HG03175 (cell line): ENCODE measurements around the gene IDUA.
A peak's percentile ranks its signal among the peaks of the same experiment; 100 is the strongest.
"Not testable (repeated sequence)": the region's sequence is repeated elsewhere in the genome, so short reads cannot be mapped to it uniquely, and the experiment has no call there.

ENCODE experiments used
- ATAC-seq: cut with Tn5 transposase; IDR thresholded peaks from one replicate; pipeline ENCODE4 v1.9.1; 2021; ENCODE audit warnings: mild to moderate bottlenecking, moderate library complexity; ENCODE audit not compliant: unreplicated experiment

Gene IDUA

DNA sequence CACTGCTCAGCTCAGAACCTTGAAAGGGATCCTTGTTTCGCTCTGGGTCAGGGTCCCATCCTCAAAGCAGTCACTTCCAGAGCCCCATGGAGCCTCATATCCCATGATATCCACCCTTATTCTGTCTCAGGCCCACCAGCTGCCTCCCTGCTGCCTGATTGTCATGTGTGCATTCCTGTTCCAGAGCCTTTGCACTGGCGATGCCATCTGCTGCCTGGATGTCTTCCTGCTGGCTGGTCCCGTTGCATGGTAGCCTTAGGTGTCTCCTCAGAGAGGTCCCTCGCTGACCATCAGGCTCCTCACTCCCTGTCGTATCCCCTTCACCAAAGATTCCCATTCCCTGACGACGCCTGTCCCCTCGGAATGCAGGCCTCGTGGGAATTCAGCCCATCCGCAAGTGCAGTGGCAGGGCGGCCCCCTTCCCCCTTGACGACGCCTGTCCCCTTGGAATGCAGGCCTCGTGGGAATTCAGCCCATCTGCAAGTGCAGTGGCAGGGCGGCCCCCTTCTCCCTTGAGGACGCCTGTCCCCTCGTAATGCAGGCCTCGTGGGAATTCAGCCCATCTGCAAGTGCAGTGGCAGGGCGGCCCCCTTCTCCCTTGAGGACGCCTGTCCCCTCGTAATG is 12.5 kb downstream of the IDUA start:
- not testable (repeated sequence) for ATAC-seq

GRCh38 chr4:999882-1000425 is 13.1 kb downstream of the IDUA start:
- no peak for ATAC-seq

- ATAC-seq, result no peak
Measured at GRCh38 chr4:1000686-1001260, 13.9 kb downstream of the IDUA start.

GRCh38 chr4:1001561-1002130 is 14.8 kb downstream of the IDUA start:
- no peak for ATAC-seq

DNA sequence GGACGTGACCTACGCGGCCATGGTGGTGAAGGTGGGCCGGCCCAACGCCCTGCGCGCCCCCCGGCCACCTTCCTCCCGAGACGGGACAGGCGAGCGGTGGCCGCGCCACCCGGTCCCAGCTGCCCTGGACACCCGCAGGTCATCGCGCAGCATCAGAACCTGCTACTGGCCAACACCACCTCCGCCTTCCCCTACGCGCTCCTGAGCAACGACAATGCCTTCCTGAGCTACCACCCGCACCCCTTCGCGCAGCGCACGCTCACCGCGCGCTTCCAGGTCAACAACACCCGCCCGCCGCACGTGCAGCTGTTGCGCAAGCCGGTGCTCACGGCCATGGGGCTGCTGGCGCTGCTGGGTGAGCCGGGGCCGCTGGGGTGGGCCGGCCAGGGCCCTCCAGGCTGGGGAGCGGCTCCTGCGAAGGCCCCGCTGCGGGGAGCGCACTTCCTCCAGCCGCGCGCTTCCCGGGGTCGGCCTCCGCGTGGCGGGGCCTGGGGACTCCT is 15.3 kb downstream of the IDUA start:
- no peak for ATAC-seq

DNA sequence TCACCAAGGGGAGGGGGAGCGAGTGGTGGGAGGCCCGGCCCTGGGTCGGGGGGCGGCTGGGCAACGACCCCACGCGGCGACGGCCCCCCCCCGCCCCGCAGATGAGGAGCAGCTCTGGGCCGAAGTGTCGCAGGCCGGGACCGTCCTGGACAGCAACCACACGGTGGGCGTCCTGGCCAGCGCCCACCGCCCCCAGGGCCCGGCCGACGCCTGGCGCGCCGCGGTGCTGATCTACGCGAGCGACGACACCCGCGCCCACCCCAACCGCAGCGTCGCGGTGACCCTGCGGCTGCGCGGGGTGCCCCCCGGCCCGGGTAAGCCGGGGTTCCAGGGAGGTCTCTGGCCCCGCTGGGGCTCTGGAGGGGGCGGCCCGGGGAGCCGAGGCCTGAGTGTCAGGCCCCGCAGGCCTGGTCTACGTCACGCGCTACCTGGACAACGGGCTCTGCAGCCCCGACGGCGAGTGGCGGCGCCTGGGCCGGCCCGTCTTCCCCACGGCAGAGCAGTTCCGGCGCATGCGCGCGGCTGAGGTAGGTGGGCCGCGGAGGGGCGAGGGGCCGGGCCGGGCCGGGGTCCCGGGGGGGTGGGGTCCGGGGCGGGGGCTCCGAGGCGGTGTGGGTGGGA is 15.9 kb downstream of the IDUA start:
- no peak for ATAC-seq

- no peak for ATAC-seq
Measured at GRCh38 chr4:1003271-1004070, 16.6 kb downstream of the IDUA start.

DNA sequence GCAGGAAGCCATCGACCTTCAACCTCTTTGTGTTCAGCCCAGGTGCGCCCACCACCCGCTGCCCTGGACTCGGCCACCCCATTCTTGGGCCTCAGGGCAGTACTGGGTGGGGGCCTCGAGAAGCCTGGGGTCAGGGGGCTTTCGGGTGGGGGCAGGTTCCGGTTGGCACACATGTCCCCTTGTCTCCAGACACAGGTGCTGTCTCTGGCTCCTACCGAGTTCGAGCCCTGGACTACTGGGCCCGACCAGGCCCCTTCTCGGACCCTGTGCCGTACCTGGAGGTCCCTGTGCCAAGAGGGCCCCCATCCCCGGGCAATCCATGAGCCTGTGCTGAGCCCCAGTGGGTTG is 17.2 kb downstream of the IDUA start:
- ATAC-seq, result no peak

DNA sequence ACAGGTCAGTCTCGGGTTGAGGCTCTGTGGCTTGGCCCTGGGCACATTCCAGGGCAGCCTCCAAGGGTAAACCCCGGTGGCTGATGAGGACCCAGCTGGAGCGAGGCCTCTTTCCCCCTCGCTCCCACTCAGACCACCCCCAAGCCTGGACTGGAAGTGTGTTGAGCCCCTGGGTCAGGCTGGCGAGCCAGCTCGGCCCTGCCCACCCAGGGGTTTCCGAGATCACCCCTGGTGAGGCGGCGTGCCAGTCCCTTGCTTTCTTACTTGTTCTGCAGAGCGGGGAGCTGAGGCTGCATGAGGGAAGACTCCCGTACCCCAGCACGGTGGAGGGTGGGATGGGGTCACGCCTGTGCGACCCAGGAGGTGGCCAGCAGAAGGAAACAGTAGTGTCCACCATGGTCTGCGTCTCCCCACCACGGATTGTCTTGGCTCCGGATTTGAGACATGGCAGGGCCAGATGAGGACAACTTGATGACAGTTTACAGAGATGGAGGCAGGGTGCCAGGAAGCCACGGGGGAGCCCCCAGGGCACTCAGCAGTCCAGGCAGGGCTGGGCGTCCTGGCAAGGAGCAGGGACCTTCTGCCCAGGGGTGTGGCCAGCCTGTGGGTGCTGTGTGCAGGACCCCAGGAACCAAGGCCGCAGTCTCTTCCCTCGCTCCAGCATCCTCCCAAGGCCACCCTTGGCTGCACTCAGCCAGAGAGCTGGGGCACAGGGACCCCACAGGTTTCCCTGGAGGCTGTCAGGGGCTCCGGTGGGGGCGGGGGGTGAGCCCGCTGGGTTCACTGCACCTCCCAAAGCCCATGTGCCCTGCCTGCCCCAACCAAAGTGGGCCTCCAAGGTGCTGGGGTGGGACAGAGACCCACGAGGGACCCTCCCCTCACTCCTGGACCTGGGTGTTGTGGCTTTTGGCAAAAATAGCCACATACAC is 18.0 kb downstream of the IDUA start:
- ATAC-seq, result no peak

GRCh38 chr4:1006856-1007255 is 20.0 kb downstream of the IDUA start:
- ATAC-seq, result no peak

- no peak for ATAC-seq
Measured at GRCh38 chr4:1008840-1009541, 22.1 kb downstream of the IDUA start.

- peak; percentile 39 for ATAC-seq
Measured at GRCh38 chr4:1009542-1010394, 22.9 kb downstream of the IDUA start.

GRCh38 chr4:1010395-1011021 is 23.7 kb downstream of the IDUA start:
- ATAC-seq, result peak; percentile 8

DNA sequence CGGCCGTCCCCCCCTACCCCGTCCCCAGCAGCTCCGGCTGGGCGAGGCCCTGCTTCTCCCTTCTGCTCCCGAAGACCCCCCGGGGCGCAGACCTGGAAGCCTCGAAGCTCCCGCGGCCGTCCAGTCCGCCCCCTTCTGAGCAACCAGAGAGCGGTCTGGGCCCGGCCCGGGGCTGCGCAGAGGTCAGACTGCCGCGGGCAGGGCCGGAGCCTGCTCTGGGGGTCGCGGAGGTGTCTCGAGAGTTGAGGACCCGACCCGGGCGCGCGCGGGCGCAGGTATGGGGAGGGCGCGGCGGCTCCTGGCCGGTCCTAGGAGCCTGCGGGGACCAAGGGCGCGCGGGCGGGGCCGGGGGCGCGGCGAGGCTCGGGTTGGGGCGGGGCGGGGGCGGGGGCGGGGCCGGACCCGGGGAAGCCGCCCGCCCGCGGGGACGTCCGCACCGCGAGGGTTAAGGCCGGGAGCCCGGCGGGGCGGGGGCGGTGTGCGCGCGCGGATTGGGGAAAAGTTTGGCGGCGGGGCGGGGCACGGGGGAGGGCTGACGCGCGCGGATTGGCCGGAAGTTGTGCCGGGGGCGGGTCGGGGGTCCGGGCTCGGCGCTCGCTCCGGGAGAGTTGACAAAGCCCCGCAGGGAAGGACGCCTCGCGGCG is 24.3 kb downstream of the IDUA start, which contains the start of gene FGFRL1:
Gene FGFRL1, plus strand, starts transcription at position 605 of the 644 bp plus-strand sequence. CDS start 860 bp downstream, outside the sequence.
- ATAC-seq, result peak; percentile 37

GRCh38 chr4:1011666-1012033 is 24.8 kb downstream of the IDUA start:
- ATAC-seq, result no peak

DNA sequence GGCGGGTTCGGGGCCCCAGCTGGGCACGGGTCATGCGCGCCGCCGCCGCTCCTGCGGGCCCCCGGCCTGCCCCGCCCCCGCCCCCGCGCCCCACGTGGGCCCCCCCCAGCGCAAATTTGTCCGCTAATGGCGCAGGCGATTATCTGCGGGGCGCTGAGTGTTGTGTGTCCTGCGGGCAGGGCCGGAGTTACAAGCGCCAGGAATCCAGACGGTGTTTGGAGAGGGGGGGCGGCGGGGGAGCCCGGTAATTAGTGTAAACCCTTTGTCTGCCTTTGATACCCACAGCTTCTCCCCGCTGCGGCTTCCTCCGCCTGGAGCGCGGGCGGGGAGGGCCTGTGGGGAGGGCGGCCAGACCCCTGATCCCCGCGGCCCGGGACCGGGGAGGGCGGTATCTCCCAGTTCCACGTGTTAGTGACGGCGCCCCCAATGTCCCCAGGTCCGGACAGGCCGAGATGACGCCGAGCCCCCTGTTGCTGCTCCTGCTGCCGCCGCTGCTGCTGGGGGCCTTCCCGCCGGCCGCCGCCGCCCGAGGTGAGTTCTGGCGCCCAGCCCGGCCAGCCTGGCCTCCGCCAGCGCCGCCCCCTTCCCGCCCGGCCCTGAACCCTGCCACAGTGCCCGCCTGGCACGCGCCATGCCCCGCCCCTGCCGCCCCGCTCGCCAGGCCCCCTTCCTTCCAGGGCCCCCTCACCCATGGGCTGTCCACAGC is 25.3 kb downstream of the IDUA start:
- ATAC-seq, result no peak
